ENCODE results near the gene RNF17.

The RNF17 gene

GRCh38 chr13:24864579-24864978 is 100.6 kb downstream of the RNF17 start:
- DNase-seq (ENCODE audit: low read depth in 2 of 2): no peak
- no peak for TF ChIP-seq CTCF (IDR thresholded peaks at IDR 0.05; ENCODE audit: low read depth, low read length)
- no peak overlapping the region for H3K4me3 ChIP-seq (replicated peaks in 1 of 2; ENCODE audit: low read depth in 2 of 2, low read length in 2 of 2)

GRCh38 chr13:24865163-24865953 is 101.4 kb downstream of the RNF17 start:
- DNase-seq (ENCODE audit: low read depth in 2 of 2): peak; percentile 35 to 40
- TF ChIP-seq CTCF (IDR thresholded peaks at IDR 0.05; ENCODE audit: low read depth, low read length): peak; percentile 10
- no peak overlapping the region for H3K4me3 ChIP-seq (replicated peaks in 1 of 2; ENCODE audit: low read depth in 2 of 2, low read length in 2 of 2)

- no peak for TF ChIP-seq CTCF (IDR thresholded peaks at IDR 0.05; ENCODE audit: low read depth, low read length)
- DNase-seq (ENCODE audit: low read depth in 2 of 2): no peak
Measured at GRCh38 chr13:24866488-24866887, 102.5 kb downstream of the RNF17 start.

GRCh38 chr13:24868874-24869273 is 104.9 kb downstream of the RNF17 start:
- H3K4me3 ChIP-seq (replicated peaks in 1 of 2; ENCODE audit: low read depth in 2 of 2, low read length in 2 of 2): no peak overlapping the region
- no peak for DNase-seq (ENCODE audit: low read depth in 2 of 2)
- no peak for TF ChIP-seq CTCF (IDR thresholded peaks at IDR 0.05; ENCODE audit: low read depth, low read length)

More at GRCh38 chr13:24866488-24866887, 102.5 kb downstream of the RNF17 start:
- no peak overlapping the region for H3K4me3 ChIP-seq (replicated peaks in 1 of 2; ENCODE audit: low read depth in 2 of 2, low read length in 2 of 2)

- no peak overlapping the region for H3K4me3 ChIP-seq (replicated peaks in 1 of 2; ENCODE audit: low read depth in 2 of 2, low read length in 2 of 2)
- no peak for DNase-seq (ENCODE audit: low read depth in 2 of 2)
- TF ChIP-seq CTCF (IDR thresholded peaks at IDR 0.05; ENCODE audit: low read depth, low read length): no peak
Measured at GRCh38 chr13:24870380-24870760, 106.4 kb downstream of the RNF17 start.

- no peak overlapping the region for H3K4me3 ChIP-seq (replicated peaks in 1 of 2; ENCODE audit: low read depth in 2 of 2, low read length in 2 of 2)
- DNase-seq (ENCODE audit: low read depth in 2 of 2): no peak
- TF ChIP-seq CTCF (IDR thresholded peaks at IDR 0.05; ENCODE audit: low read depth, low read length): no peak
Measured at GRCh38 chr13:24875566-24875965, 111.6 kb downstream of the RNF17 start.

- H3K4me3 ChIP-seq (replicated peaks in 1 of 2; ENCODE audit: low read depth in 2 of 2, low read length in 2 of 2): no peak overlapping the region
- DNase-seq (ENCODE audit: low read depth in 2 of 2): no peak
- TF ChIP-seq CTCF (IDR thresholded peaks at IDR 0.05; ENCODE audit: low read depth, low read length): no peak
Measured at GRCh38 chr13:24877531-24877930, 113.6 kb downstream of the RNF17 start.
